Activated naive CD4-positive, alpha-beta T cell treated with Interleukin-2 at 50 U/mL for 16 hours (primary cell): ENCODE data around the gene SLC25A30.
"Not testable (repeated sequence)": the region's sequence is repeated elsewhere in the genome, so short reads cannot be mapped to it uniquely, and the experiment has no call there.

ENCODE experiments used
- DNase-seq: peaks from one replicate; pipeline ENCODE4 v3.0.0-alpha.2; 2020

The SLC25A30 gene

DNA sequence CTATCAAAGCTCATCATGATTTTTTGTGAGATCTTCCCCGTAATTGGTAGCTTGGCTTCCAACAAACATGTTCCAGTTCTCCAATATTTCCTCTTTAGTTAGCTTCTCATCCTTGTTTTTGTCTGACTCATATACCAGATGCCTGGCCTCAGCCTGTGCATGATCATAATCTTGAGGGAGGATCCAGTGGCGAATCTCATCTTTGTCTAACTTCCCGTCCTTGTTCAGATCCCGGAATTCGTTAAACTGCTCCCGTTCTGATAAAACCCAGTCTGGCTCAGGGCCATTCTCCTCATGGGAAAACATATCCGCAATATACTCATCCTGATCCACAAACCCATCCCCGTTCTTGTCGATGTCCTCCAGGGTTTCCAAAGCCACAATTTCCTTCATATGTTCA is 27.8 kb downstream of the SLC25A30 start:
- not testable (repeated sequence) for DNase-seq

DNA sequence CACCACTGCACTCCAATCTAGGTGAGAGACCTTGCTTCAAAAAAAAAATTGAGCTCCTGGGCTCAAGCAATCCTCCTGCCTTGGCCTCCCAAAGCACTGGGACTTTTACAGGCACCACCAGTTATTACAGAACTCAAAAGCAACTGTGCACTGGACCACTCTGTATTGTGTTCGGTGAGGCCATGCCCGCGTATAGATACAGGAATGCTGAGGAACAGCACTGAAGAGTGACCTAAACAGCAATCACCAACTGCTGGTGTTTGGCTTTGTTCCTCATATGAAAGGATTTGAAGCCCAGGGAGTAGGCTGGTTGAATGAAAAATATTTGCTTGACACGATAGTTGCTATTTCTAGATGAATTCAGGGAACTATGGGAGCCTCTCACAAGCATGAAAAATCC is 29.5 kb downstream of the SLC25A30 start:
- no peak for DNase-seq

- not testable (repeated sequence) for DNase-seq
Observed at GRCh38 chr13:45386892-45387575, 31.1 kb downstream of the SLC25A30 start.

DNA sequence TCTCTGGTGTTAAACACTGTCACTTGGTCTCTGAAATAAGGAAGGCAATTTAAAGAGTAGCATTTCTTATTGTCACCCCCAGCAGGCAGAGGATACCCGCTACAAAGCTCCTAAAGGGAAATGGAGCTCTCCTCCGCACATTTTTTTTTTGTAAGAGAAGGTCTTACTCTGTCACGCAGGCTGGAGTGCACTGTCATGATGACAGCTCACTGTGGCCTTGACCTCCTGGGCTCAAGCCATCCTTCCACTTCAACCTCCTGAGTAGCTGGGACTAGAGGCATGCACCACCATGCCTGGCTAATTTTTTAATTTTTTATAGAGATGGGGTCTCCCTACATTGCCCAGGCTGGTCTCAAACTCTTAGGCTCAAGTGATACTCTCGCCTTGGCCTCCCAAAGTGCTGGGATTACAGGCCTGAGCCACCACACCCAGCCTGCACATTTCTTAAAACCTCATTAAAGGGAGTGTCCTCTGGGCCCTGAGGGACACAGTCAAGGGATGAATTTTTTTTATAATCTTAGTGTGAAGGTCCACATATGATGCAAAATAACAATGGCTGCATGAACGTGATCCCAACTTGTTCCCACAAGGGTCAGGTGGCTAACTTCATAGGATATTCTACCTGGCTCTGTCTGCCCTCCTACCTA is 32.1 kb downstream of the SLC25A30 start:
- no peak for DNase-seq

DNA sequence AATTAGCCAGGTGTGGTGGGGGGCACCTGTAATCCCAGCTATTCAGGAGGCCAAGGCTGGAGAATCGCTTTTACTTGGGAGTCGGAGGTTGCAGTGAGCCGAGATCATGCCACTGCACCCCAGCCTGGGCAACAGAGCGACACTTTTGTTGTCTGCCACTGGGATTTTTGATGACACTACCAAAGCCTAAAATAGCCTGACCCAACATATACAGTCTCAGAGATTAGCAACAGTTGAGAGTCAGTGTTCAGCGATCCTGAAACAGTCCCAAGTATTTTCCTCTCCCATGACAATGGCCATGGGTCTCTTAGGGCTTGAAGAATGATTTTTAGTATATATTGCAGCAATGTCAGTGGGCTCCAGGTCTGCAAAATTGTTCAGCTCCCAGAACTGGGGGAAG is 32.9 kb downstream of the SLC25A30 start:
- no peak for DNase-seq

GRCh38 chr13:45384474-45385174 is 33.5 kb downstream of the SLC25A30 start:
- DNase-seq, result no peak

- not testable (repeated sequence) for DNase-seq
Observed at GRCh38 chr13:45382739-45383138, 35.4 kb downstream of the SLC25A30 start.

DNA sequence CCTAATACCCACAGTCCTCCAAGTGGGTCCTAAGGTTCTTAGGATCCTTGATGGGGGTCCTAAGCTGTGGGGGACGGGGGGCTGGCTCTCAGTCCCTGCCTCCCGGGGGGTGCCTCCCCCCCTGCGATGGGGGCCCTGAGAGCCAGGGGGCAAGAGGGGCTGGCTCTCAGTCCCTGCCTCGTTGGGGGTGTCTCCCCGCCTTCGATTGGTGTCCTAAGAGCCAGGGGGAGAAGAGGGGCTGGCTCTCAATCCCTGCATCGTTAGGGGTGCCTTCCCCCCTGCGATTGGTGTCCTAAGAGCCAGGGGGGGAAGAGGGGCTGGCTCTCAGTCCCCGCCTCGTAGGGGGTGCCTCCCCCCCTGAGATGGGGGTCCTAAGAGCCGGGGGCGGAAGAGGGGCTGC is 37.0 kb downstream of the SLC25A30 start:
- no peak for DNase-seq

DNA sequence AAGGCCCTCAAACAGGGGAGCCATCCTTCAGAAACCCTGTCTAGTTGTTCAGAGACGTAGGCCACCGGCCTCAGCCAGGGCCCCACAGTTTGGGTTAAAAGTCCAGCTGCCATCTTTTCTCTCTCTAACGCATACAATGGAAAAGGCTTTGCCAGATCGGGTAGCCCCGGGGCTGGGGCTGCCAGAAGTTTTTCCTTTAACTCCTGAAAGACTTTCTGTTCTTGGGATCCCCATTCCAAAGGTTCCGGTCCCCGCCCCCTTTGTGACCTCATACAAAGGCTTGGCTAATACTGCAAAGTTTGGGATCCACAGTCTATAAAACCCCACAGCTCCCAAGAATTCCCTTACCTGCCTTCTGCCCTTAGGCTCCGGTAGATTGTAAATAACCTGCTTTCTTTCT is 37.5 kb downstream of the SLC25A30 start:
- DNase-seq, result not testable (repeated sequence)

GRCh38 chr13:45379516-45379915 is 38.7 kb downstream of the SLC25A30 start:
- not testable (repeated sequence) for DNase-seq

DNA sequence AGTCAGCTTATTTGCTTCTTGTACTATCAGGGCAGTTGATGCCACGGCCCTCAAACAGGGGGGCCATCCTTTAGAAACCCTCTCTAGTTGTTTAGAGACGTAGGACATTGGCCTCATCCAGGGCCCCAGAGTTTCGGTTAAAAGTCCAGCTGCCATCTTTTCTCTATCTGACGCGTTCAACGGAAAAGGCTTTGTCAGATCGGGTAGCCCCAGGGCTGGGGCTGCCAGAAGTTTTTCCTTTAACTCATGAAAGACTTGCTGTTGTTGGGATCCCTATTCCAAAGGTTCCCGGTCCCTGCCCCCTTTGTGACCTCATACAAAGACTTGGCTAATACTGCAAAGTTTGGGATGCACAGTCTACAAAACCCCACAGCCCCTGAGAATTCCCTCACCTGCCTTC is 39.4 kb downstream of the SLC25A30 start:
- not testable (repeated sequence) for DNase-seq

DNA sequence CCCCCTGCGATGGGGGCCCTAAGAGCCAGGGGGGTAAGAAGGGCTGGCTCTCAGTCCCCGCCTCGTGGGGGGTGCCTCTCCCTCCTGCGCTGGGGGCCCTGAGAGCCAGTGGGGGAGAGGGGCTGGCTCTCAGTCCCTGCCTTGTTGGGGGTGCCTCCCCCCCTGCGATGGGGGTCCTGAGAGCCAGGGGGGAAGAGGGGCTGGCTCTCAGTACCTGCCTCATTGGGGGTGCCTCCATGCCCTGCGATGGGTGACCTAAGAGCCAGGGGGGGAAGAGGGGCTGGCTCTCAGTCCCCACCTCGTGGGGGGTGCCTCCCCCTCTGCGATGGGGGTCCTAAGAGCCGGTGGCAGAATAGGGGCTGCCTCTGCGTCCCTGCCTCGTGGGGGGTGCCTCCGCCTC is 40.9 kb downstream of the SLC25A30 start:
- DNase-seq, result not testable (repeated sequence)

- DNase-seq, result not testable (repeated sequence)
Observed at GRCh38 chr13:45376651-45377050, 41.5 kb downstream of the SLC25A30 start.

DNA sequence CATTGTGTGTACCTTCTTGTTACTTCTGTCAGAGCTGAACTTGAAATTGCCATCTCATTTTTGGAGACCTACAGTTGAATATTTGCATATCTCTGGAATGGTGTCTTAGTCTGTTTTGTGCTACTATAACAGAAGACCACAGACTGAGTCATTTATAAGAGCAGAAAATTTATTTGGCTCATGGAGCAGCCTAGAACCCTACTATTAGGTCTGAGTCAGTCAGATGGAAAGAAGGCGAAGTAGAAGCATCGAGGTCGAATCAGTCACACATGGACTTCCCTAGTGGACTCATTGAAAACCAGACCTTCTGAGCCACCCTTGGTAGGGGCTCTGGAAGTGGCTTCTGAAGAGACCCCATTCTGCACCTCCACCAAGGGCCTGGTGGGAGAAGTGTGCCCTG is 43.3 kb downstream of the SLC25A30 start:
- DNase-seq, result no peak

- DNase-seq, result no peak
Observed at GRCh38 chr13:45373162-45373547, 45.0 kb downstream of the SLC25A30 start.

DNA sequence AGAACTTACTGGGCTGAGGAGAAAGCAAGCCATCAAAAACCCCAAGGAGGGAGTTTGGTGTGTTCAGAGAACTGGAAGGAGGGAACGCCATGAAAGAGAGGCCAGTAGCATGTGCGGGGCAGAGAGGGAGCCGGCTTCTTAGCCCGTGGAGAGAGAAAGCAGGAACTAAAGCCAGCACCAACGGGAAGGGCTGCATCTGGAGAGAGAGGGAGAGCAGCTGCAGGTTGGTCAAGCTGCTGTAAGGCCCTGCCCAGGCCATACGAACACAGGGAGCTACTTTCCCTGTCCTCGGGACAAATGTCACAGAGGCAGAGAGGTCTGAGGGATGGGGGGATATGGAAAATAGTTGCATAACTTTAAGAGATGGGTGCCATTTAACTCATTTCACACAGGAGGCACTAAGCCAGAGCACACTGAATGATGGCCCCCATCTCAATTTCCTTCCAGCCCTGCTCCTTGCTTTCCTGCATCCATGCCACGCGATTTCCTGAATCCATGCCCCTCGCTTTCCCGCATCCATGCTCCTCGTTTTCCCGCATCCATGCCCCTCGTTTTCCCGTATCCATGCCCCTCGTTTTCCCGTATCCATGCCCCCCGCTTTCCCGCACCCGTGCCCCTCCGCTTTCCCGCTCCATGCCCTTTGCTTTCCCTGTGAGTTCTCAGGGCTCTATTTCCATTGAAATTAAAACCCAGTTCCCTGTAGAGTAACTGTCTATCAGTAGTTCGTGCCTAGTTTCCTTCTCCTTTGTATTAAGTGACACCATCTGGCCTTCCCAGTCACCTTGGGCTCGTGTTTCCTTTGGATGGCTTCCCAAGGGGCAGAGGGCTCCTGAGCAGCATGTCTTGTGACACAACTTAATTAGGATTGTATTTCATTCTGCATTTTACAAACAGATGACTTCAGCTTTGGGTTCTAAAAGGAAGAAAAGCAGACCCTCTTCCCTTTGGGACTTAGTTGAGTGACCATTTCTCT is 45.7 kb downstream of the SLC25A30 start:
- DNase-seq, result no peak

DNA sequence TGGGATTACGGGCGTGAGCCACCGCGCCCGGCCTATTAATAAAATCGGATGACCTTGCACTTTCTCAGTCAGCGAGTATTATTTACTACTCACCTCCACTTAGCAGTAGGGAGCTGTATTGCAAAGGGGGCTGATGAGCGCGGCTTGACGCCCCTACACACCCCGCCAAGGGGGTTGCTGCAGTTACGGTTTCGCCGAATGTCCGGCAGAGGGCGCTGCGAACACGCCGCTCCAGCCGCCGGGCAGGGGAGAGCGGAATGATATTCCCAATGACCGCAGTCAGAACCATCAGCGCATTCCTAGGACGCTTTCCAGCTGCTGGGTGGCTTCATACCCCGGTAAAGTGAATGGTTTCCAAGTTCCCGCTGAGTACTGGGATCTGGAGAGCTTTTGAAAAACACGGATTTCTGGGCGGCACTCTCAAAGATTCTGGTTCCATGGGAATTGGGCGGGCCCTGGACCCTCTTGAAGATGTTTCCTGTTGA is 47.2 kb downstream of the SLC25A30 start:
- DNase-seq, result peak; percentile 55

DNA sequence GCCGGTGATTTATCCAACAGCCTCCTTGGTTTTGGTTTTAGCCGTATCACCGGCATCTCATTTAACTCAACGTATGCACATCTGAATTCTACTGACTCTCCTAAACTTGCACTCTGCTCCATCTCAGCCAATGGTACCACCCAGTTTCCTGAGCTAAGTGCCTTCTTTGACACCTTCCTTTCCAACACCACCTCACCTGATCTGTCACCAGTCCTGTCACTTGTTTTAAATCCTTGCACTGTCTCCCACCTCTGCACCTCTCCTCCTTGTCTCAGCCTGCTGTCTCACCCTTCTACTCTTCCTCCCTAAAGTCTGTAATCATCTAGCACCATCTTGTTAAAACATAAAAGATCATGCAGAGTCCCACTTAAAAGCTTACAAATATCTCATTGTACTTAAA is 49.1 kb downstream of the SLC25A30 start:
- no peak for DNase-seq

GRCh38 chr13:45368571-45368970 is 49.6 kb downstream of the SLC25A30 start:
- no peak for DNase-seq

- no peak for DNase-seq
Observed at GRCh38 chr13:45368005-45368404, 50.2 kb downstream of the SLC25A30 start.

DNA sequence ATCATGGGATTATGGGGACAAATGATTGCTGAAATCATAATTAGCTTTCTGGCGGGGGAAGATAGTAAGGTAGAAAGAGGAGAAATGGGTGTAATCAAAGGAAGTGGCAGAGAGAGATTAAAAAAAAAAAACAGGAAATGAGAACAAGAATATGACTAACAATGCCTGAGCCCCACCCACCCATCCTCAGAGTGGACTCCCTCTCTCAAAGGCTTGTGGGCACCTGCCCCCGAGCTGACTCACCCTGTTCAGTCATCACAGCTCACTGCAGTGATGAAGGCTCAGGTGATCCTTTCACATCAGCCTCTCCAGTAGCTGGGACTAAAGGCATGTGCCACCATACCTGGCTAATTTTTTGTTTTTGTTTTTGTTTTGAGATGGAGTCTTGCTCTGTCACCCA is 50.8 kb downstream of the SLC25A30 start:
- DNase-seq, result peak; percentile 92

GRCh38 chr13:45365558-45365885 is 52.7 kb downstream of the SLC25A30 start:
- DNase-seq, result no peak
